GM18502 (cell line): ENCODE results near the gene FAM118B.
"Not testable (repeated sequence)": the region's sequence is repeated elsewhere in the genome, so short reads cannot be mapped to it uniquely, and the experiment has no call there.

ENCODE experiments used
- ATAC-seq: cut with Tn5 transposase; IDR thresholded peaks from one replicate; pipeline ENCODE4 v1.9.1; 2021; ENCODE audit warnings: mild to moderate bottlenecking; ENCODE audit not compliant: unreplicated experiment, poor library complexity

Gene FAM118B

GRCh38 chr11:126305699-126306098 lies 94.1 kb downstream of the FAM118B start:
- ATAC-seq: peak; percentile 60

- no peak for ATAC-seq
These were observed 96.1 kb downstream of the FAM118B start for GRCh38 chr11:126307706-126308105.

GRCh38 chr11:126308271-126308671 lies 96.7 kb downstream of the FAM118B start:
- no peak for ATAC-seq

DNA sequence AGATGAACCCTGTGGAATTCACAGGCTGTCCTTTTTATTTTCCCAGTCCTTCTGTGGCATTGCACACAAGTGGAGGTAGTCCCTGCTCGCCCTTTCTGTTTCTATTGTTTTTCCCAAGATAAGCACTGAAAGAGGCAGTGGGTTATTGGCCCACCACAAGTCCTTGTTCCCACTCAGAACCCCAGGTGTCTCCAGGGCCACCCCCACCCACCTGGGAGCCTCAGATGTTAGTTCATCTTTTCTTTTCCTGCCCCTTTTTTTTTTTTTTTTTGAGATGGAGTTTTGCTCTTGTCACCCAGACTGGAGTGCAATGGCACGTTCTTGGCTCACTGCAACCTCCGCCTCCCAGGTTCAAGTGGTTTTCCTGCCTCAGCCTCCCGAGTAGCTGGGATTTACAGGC lies 97.2 kb downstream of the FAM118B start:
- ATAC-seq: not testable (repeated sequence)

DNA sequence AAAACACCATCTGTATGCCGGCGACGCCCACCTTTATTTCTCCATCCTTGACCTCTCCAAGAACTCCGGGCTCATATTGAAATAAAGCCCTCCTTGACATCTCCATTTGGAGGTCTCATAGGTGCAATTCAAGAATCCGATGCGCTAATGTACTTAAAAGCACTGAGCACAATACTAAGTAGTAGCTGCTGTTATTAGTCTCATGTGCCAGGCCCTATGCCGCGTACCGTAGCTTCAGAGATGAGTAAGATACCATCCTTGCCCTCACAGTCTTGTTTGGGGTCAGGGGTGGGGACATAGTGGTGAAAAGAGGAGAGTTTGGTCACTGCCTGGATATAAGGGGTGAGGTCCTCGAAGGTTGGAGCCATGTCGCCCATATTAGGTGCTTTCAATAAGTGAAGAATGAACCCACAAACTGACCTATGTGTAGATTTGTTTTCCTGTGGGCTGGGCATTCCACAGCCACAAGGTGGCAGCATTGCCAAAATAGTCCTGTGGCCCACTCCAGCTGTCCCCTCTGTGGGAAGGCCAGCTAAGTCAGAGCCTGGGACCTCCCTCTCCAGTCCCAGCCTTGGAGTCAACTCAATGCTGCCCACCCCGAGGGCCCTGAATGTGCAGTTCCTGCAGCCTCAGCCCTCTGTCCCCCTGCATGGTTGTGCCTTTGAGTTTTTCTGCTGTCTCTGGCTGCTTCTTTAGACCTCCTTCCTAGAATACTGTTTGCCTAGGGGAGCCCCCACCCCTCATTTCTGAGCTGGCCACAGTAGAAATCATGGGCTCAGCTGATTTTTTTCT lies 98.8 kb downstream of the FAM118B start:
- ATAC-seq: no peak

- ATAC-seq: no peak
These were observed 99.4 kb downstream of the FAM118B start for GRCh38 chr11:126310992-126311310.

GRCh38 chr11:126311401-126312291 lies 100.1 kb downstream of the FAM118B start:
- peak; percentile 80 for ATAC-seq
